Mesothelial cell of epicardium (in vitro differentiated cells): ENCODE data around the gene TSPAN2. TPM values are rescaled to one million over a fixed set of nuclear protein-coding genes. Genes with fewer than 3 reads are reported as not detected.
A peak's percentile ranks its signal among the peaks of the same experiment; 100 is the strongest.

Experiments
- DNase-seq, 2 experiments: peaks; one replicate each; pipeline ENCODE4 v3.0.0; 2021; ENCODE audit warnings: low spot score in 2 of 2; ENCODE audit not compliant: unreplicated experiment in 2 of 2
- H3K27ac Mint-ChIP-seq: 2 replicates; pipeline ENCODE4 v1.8.0; 2021; ENCODE audit warnings: mixed read lengths
- H3K27me3 Mint-ChIP-seq: 2 replicates; pipeline ENCODE4 v1.8.0; 2021; ENCODE audit warnings: low read depth, mixed read lengths
- H3K36me3 Mint-ChIP-seq: 2 replicates; pipeline ENCODE4 v1.8.0; 2021; ENCODE audit warnings: mixed read lengths
- H3K4me1 Mint-ChIP-seq: 2 replicates; pipeline ENCODE4 v1.8.0; 2021; ENCODE audit warnings: mixed read lengths
- H3K4me3 Mint-ChIP-seq: 2 replicates; pipeline ENCODE4 v1.8.0; 2021; ENCODE audit warnings: mild to moderate bottlenecking, moderate library complexity, mixed read lengths
- H3K9me3 Mint-ChIP-seq: 2 replicates; pipeline ENCODE4 v1.8.0; 2021; ENCODE audit warnings: mixed read lengths
- total RNA-seq: library from RNA; stranded (reverse); gene quantifications from 3 replicates; pipeline ENCODE4 v1.2.1, GENCODE V29; 2021
- TF ChIP-seq, protein P1 (sequence below): fragments of 200-600 bp; sonication (generic); IDR thresholded peaks from one replicate; pipeline ENCODE4 v1.5.0; 2021; ENCODE audit warnings: antibody characterized with exemption; ENCODE audit not compliant: unreplicated experiment

The TSPAN2 gene
- total RNA-seq, 1 donor from 2014 or later = 12.1 TPM

- no peak for DNase-seq
- no peak overlapping the region for H3K4me3 Mint-ChIP-seq
- H3K4me1 Mint-ChIP-seq = peaks cover 8% of the 10 kb centered on the region
- peak overlapping the region; percentile 28 for H3K27ac Mint-ChIP-seq
- TF ChIP-seq, protein P1, sequence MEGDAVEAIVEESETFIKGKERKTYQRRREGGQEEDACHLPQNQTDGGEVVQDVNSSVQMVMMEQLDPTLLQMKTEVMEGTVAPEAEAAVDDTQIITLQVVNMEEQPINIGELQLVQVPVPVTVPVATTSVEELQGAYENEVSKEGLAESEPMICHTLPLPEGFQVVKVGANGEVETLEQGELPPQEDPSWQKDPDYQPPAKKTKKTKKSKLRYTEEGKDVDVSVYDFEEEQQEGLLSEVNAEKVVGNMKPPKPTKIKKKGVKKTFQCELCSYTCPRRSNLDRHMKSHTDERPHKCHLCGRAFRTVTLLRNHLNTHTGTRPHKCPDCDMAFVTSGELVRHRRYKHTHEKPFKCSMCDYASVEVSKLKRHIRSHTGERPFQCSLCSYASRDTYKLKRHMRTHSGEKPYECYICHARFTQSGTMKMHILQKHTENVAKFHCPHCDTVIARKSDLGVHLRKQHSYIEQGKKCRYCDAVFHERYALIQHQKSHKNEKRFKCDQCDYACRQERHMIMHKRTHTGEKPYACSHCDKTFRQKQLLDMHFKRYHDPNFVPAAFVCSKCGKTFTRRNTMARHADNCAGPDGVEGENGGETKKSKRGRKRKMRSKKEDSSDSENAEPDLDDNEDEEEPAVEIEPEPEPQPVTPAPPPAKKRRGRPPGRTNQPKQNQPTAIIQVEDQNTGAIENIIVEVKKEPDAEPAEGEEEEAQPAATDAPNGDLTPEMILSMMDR = no peak
- no peaks in the 10 kb centered on the region for H3K36me3 Mint-ChIP-seq
- H3K9me3 Mint-ChIP-seq = no peaks in the 10 kb centered on the region
- H3K27me3 Mint-ChIP-seq = peaks cover 19% of the 10 kb centered on the region
These were observed 10.4 kb upstream of the TSPAN2 start for GRCh38 chr1:115099693-115100050.

DNA sequence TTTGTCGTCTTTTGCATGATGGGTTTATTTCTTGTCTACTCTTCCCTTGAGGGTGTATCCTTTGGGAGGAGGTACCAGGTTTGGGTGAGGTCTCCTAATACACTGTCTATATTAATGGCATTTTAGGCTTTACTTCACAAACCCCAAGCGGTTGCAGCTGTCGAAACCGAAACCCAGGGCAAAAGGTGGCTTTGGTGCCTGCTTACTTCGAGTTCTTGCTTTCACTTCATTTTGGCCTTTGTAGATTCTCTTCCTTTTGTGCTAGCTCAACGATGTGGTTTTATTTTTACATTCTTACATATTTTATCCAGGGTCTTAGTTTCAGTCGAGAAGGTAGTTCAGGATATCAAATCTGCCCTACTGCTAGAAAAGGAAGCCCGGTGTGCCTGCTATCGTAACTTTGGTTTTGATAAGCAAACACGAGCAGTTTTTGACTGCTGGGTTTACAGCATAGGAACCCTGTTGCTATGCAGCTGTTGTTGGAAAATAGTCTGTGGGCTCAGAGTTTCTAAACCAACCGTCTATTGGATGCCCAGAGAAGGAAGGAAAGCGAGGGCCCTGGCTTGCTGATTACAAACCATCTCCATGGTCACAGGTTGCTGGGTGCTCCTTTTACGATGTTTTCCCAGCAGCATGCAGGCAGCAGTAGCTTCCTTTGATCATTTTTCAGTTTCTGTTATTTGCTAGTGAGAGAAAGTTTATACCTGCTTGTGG, 9.8 kb upstream of the TSPAN2 start:
- Mint-ChIP-seq H3K27me3 (peaks cover 19% of the 10 kb centered on the region), H3K4me3 (no peak overlapping the region), H3K4me1 (peaks cover 8% of the 10 kb centered on the region), H3K36me3 (no peaks in the 10 kb centered on the region), H3K9me3 (no peaks in the 10 kb centered on the region), H3K27ac (peak overlapping the region; percentile 28)
- TF ChIP-seq, protein P1 = no peak
- no peak for DNase-seq

DNA sequence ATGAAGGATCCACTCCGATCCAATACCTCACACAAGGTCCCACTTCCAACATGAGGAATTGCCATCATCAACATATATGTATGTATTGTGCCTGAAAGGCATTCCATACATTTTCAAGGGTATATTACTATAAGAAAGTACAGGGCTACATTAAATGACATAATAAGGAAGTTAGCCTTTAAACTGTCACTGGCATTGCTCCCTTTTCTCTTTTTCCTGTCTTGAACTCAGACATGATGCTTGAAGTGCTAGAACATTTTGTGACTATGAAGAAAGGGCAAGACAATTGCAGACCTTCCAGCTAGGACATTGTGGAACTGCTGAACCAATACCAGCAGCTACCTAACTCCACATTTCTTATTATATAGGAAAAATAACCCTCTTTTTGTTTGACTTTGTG, 2.9 kb upstream of the TSPAN2 start:
- Mint-ChIP-seq H3K9me3 (no peaks in the 10 kb centered on the region), H3K27me3 (peaks cover 34% of the 10 kb centered on the region), H3K4me1 (peaks cover 16% of the 10 kb centered on the region), H3K36me3 (no peaks in the 10 kb centered on the region), H3K27ac (no peak overlapping the region), H3K4me3 (no peak overlapping the region)
- DNase-seq = no peak
- TF ChIP-seq, protein P1 = no peak

DNA sequence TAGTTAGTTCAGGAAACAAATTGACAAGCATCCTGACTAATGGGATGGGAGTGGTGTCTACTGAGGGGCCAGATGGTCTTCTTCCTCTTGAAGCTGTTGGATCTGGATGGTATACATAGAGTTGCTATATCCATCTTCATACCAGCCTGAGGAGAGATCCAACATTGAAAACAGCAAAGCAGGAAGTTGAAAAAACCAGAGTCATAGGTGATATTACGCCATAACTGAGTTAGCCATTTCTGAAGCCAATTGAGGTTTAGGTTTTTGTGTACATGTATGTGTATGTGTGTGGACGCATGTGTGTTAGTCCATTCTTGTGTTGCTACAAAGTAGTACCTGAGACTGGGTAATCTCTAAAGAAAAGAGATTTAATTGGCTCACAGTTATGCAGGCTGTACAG, 2.3 kb upstream of the TSPAN2 start:
- Mint-ChIP-seq H3K27me3 (peaks cover 32% of the 10 kb centered on the region), H3K4me3 (no peak overlapping the region), H3K36me3 (no peaks in the 10 kb centered on the region), H3K4me1 (peaks cover 16% of the 10 kb centered on the region), H3K9me3 (no peaks in the 10 kb centered on the region), H3K27ac (no peak overlapping the region)
- TF ChIP-seq, protein P1 = no peak
- DNase-seq = no peak

DNA sequence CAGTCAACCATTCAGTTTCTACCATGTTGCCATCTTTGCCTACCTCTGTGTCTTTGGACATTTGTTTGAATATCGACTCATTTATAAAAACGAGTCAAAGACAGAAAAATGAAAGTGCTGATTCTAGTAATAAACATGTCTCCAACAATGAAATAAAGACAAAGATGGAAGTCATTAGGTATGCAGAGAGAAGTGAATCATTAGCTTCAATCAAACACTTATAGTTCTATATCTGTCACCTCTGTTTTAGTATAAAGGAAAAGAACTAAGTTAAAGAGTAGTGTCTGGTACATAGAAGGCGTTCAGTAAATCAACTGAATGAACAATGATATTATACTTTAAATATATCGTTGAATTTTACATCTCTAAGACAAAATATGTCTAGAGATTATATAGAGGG, 1.7 kb upstream of the TSPAN2 start:
- no peak overlapping the region for H3K27ac Mint-ChIP-seq
- TF ChIP-seq, protein P1 = no peak
- H3K4me3 Mint-ChIP-seq = no peak overlapping the region

More for the DNA sequence above, 1.7 kb upstream of the TSPAN2 start:
- H3K9me3 Mint-ChIP-seq = no peaks in the 10 kb centered on the region
- H3K4me1 Mint-ChIP-seq = peaks cover 21% of the 10 kb centered on the region
- H3K27me3 Mint-ChIP-seq = peaks cover 32% of the 10 kb centered on the region
- no peaks in the 10 kb centered on the region for H3K36me3 Mint-ChIP-seq
- DNase-seq = no peak
